ENCODE results near the gene RNPS1.

DNA sequence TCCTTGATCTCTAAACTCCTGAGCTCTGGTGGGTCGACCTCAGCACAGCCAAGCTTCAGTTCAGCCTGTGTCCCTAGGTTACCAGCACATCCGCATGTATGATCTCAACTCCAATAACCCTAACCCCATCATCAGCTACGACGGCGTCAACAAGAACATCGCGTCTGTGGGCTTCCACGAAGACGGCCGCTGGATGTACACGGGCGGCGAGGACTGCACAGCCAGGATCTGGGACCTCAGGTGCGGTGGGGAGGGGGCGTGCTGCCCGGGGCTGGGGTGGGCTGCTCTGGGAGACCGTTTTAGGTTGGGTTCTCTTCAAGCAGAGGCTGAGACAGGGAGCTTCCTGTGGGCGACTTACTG lies 61.5 kb downstream of the RNPS1 start:
- TF ChIP-seq, protein P1, sequence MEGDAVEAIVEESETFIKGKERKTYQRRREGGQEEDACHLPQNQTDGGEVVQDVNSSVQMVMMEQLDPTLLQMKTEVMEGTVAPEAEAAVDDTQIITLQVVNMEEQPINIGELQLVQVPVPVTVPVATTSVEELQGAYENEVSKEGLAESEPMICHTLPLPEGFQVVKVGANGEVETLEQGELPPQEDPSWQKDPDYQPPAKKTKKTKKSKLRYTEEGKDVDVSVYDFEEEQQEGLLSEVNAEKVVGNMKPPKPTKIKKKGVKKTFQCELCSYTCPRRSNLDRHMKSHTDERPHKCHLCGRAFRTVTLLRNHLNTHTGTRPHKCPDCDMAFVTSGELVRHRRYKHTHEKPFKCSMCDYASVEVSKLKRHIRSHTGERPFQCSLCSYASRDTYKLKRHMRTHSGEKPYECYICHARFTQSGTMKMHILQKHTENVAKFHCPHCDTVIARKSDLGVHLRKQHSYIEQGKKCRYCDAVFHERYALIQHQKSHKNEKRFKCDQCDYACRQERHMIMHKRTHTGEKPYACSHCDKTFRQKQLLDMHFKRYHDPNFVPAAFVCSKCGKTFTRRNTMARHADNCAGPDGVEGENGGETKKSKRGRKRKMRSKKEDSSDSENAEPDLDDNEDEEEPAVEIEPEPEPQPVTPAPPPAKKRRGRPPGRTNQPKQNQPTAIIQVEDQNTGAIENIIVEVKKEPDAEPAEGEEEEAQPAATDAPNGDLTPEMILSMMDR (IDR thresholded peaks at IDR 0.05) = no peak
- no peak for TF ChIP-seq MXI1 (IDR thresholded peaks at IDR 0.05; ENCODE audit: low read depth, low read length)
- TF ChIP-seq, protein P2, sequence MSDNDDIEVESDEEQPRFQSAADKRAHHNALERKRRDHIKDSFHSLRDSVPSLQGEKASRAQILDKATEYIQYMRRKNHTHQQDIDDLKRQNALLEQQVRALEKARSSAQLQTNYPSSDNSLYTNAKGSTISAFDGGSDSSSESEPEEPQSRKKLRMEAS (IDR thresholded peaks at IDR 0.05; ENCODE audit: low read depth) = no peak
- TF ChIP-seq, protein P3, sequence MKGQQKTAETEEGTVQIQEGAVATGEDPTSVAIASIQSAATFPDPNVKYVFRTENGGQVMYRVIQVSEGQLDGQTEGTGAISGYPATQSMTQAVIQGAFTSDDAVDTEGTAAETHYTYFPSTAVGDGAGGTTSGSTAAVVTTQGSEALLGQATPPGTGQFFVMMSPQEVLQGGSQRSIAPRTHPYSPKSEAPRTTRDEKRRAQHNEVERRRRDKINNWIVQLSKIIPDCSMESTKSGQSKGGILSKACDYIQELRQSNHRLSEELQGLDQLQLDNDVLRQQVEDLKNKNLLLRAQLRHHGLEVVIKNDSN (IDR thresholded peaks at IDR 0.05; ENCODE audit: borderline replicate concordance, low read depth) = no peak
- TF ChIP-seq, protein P4, sequence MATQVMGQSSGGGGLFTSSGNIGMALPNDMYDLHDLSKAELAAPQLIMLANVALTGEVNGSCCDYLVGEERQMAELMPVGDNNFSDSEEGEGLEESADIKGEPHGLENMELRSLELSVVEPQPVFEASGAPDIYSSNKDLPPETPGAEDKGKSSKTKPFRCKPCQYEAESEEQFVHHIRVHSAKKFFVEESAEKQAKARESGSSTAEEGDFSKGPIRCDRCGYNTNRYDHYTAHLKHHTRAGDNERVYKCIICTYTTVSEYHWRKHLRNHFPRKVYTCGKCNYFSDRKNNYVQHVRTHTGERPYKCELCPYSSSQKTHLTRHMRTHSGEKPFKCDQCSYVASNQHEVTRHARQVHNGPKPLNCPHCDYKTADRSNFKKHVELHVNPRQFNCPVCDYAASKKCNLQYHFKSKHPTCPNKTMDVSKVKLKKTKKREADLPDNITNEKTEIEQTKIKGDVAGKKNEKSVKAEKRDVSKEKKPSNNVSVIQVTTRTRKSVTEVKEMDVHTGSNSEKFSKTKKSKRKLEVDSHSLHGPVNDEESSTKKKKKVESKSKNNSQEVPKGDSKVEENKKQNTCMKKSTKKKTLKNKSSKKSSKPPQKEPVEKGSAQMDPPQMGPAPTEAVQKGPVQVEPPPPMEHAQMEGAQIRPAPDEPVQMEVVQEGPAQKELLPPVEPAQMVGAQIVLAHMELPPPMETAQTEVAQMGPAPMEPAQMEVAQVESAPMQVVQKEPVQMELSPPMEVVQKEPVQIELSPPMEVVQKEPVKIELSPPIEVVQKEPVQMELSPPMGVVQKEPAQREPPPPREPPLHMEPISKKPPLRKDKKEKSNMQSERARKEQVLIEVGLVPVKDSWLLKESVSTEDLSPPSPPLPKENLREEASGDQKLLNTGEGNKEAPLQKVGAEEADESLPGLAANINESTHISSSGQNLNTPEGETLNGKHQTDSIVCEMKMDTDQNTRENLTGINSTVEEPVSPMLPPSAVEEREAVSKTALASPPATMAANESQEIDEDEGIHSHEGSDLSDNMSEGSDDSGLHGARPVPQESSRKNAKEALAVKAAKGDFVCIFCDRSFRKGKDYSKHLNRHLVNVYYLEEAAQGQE (IDR thresholded peaks at IDR 0.05; ENCODE audit: low read depth, low read length) = no peak
- no peak for TF ChIP-seq MEF2A (IDR thresholded peaks at IDR 0.05; ENCODE audit: borderline replicate concordance, low read depth)

Data from SK-N-SH (cell line).